Suppressor macrophage treated with lipopolysaccharide for 1 hour (primary cell): ENCODE data around the gene MED19.
A peak's percentile ranks its signal among the peaks of the same experiment; 100 is the strongest.
"Not testable (repeated sequence)": the region's sequence is repeated elsewhere in the genome, so short reads cannot be mapped to it uniquely, and the experiment has no call there.

Experiments
- DNase-seq, 3 donors: peaks; one replicate each; pipeline ENCODE4 v3.0.0-alpha.2; 2020 to 2022

The MED19 gene

GRCh38 chr11:57704932-57705331 is 7.1 kb downstream of the MED19 start:
- DNase-seq, result no peak

- DNase-seq, result no peak
Measured at GRCh38 chr11:57703341-57703740, 8.7 kb downstream of the MED19 start.

DNA sequence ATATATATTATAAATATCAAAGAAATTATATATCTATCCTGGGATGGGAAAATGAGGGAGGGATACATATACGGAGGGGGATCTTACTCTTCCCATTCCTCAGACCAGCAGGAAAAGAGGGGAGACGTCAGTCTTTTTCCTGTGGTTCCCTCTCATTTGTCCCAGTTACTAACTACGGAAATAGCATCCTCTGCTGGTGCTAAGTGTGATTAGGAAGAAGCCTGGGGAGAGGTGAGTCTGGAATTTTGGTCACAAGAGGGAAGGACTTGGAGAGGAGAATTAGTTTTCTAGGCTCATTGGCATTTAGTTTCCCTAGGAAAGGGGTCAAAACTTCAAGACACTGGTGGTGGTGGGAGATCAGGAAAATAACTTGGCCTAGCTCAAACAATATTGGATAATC is 11.6 kb downstream of the MED19 start:
- no peak for DNase-seq

DNA sequence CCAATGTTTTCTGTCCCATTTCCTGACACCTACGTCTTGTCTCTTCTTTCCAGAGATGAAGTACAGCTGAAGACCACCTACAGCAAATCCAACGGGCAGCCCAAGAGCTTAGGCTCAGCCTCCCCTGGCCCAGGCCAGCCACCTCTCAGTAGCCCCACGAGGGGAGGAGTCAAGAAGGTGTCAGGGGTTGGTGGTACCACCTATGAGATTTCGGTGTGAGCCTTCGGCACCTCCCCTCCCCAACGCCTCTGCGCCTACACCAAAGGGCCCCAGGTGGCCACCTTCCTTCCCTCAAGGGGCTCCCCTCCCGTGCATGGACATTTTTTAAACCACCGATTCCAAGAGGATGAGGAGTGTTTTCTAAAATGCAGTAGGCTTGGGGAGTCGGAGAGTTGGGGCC is 12.2 kb downstream of the MED19 start:
- DNase-seq, result no peak

GRCh38 chr11:57698843-57699365 is 13.1 kb downstream of the MED19 start:
- no peak for DNase-seq

DNA sequence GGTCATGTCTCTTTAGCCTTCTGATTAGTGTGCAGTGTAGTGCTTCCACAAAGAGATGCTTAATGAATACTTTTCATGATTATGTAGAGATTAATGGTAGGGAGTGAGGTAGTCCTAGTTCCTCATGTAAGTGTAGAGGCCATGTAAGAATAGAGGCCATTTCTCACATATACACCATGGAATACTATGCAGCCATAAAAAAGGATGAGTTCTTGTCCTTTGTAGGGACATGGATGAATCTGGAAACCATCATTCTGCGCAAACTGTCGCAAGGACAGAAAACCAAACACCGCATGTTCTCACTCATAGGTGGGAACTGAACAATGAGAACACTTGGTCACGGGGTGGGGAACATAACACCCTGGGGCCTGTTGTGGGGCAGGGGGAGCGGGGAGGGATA is 21.5 kb downstream of the MED19 start:
- not testable (repeated sequence) for DNase-seq

DNA sequence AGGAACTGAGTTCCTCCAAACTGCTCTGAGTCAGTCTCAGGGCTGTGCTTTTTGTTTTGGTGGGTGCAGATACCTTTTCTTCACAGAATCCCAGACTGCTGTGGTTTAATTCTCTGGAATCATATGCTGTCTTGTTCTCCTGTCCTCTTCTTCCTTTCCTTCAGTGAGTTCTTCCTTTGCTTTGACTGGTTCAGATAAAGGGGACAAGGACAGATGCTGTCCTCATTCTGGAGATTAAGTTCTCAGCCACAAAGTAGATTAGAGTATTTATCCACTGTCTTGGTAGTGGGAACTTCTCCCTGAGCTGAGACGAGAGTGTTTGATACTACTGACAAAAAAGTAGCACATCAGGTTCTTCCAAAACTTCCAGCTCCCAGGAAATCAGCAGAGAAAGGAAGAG is 30.8 kb downstream of the MED19 start:
- DNase-seq, result no peak

- DNase-seq, result peak; percentile 43 to 54 (median 53)
Measured at GRCh38 chr11:57680552-57680874, 31.5 kb downstream of the MED19 start.

DNA sequence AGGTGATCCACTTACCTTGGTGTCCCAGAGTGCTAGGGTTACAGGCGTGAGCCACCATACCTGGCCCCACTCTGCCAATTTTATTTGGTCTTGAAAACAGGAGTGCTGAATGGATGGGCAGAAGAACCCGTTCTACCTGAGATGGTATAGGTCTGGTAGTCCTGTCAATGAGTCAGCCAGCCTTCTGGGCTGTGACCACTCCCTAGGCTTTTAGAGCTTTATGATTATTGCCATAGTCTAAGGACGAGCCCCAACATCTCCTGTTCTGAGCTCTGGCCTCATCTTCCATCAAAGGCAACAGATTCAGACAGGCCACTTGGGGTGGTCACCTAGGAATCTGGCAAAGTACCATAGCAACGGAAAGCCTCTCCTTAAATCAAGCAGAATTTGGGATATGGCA is 32.6 kb downstream of the MED19 start:
- DNase-seq, result no peak

- no peak for DNase-seq
Measured at GRCh38 chr11:57675176-57675941, 36.7 kb downstream of the MED19 start.

GRCh38 chr11:57674251-57674650 is 37.8 kb downstream of the MED19 start:
- peak in 2 of 3 donors; percentile 17 to 25 for DNase-seq

- DNase-seq, result peak; percentile 53 to 67 (median 58)
Measured at GRCh38 chr11:57668434-57668782, 43.6 kb downstream of the MED19 start.

- DNase-seq, result peak; percentile 98 to 99 (median 99)
Measured at GRCh38 chr11:57667736-57668433, 44.1 kb downstream of the MED19 start, which contains the start of gene ZDHHC5. Gene ZDHHC5 (plus strand): TSS chr11:57668114. CDS start chr11:57673091, 4,977 bp downstream.

GRCh38 chr11:57667117-57667735 is 44.8 kb downstream of the MED19 start:
- DNase-seq, result peak; percentile 97 to 100 (median 98)

GRCh38 chr11:57663975-57664374 is 48.0 kb downstream of the MED19 start:
- no peak for DNase-seq

DNA sequence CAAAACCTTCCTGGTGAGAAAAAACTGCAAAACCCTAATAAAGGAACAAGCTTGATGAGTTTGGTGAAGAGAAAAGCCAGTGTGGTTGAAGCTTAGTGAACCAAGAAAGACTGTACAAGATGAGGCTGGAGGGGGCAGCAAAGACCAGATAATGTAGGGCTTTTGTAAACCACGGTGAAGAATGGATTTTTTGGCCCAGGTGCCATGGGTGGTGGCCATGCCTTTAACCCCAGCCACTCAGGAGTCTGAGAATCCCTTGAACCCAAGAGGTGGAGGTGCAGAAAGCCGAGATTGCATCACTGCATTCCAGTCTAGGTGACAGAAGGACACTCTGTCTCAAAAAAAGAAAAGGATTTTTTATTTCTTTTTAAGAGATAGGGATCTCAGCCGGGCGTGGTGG is 49.1 kb downstream of the MED19 start:
- DNase-seq, result no peak

DNA sequence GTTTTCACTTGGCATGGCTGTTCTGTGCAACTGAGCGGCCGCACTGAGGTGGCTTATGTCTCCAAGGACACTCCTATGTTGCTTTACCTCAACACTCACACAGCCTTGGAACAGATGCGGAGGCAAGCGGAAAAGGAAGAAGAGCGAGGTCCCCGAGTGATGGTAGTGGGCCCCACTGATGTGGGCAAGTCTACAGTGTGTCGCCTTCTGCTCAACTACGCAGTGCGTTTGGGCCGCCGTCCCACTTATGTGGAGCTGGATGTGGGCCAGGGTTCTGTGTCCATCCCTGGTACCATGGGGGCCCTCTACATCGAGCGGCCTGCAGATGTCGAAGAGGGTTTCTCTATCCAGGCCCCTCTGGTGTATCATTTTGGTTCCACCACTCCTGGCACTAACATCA is 52.3 kb downstream of the MED19 start:
- no peak for DNase-seq

- no peak for DNase-seq
Measured at GRCh38 chr11:57658023-57658361, 54.0 kb downstream of the MED19 start.

DNA sequence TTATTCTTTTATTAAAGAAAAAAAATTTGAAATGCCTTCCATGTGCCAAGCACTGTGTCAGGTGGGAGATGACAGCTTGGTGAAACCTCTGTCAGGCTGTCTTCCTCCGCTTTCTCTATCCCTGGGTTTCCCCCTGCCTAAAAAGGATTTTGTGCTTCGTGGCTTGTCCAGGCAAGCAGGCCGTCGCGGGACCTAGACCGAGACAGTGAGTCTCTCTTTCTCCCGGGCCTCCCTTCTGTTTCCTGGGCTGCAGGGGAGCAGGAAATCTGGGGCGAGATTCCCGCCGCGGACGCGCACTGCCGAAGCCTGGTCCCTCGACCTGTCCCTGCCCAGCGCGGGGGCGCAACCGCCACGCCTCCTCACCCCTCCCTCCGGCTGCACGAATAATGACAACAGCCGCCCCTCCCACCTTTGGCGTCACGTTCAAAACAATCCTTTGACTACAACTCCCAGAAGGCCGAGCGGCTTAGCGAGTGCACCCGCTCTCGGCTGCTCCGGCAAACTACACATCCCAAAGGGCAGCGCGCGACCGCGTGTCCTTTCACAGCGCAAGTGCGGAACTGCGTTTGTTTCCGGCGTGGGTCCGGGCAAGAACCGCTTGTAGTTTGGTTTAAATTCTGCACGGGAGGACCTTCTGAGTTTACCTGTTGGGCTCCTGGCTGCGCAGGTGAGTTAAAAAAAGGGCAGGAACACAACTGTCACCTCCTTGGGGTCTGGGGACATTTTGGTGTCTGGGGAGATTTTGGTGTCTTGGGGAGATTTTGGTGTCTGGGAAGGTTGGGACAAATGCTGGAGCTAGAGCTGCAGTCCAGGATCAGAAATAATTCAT is 54.6 kb downstream of the MED19 start, which contains the start of gene CLP1:
Gene CLP1 (plus strand): TSS at position 569 of the 829 bp plus-strand sequence. CDS start 1,715 bp downstream, outside the sequence.
- peak; percentile 99 to 100 (median 100) for DNase-seq

GRCh38 chr11:57656885-57657193 is 55.2 kb downstream of the MED19 start:
- DNase-seq, result no peak
